Keratinocyte (primary cell): ENCODE data around the gene LTF. TPM values are rescaled to one million over a fixed set of nuclear protein-coding genes. Genes with fewer than 3 reads are reported as not detected.

ENCODE experiments used
- DNase-seq: peaks from one replicate; pipeline ENCODE4 v3.0.0-alpha.2; 2011; ENCODE audit warnings: low read depth, missing footprints, low spot score
- FAIRE-seq: peaks from 2 replicates; lab custom pipeline; 2011; peaks lifted over from hg19 to GRCh38; lab: Jason Lieb, UNC
- H2AFZ ChIP-seq: 2 replicates; pipeline ENCODE4 v1.6.0; 2012; ENCODE audit warnings: low read length, control low read depth, inconsistent platforms; ENCODE audit not compliant: control insufficient read depth
- H3K27ac ChIP-seq: 2 replicates; pipeline ENCODE4 v1.5.1; 2011; ENCODE audit warnings: low read length; ENCODE audit not compliant: control insufficient read depth, insufficient read depth
- H3K27me3 ChIP-seq: 3 replicates; pipeline ENCODE4 v1.6.0; 2011; ENCODE audit warnings: low read length; ENCODE audit not compliant: control insufficient read depth, insufficient read depth; ENCODE audit errors: extremely low read depth
- H3K36me3 ChIP-seq, 2 experiments: 2 replicates in 1 of 2; 3 replicates in 1 of 2; pipeline ENCODE4 v1.5.1; 2011; ENCODE audit warnings: low read length in 2 of 2, mild to moderate bottlenecking in 1 of 2; ENCODE audit not compliant: control insufficient read depth in 2 of 2, insufficient read depth in 2 of 2; ENCODE audit errors: extremely low read depth in 1 of 2
- H3K4me1 ChIP-seq: 3 replicates; pipeline ENCODE4 v1.5.1; 2011; ENCODE audit warnings: low read length; ENCODE audit not compliant: control insufficient read depth, insufficient read depth; ENCODE audit errors: extremely low read depth
- H3K4me2 ChIP-seq: 3 replicates; pipeline ENCODE4 v1.6.0; 2011; ENCODE audit warnings: low read depth, low read length; ENCODE audit not compliant: control insufficient read depth, insufficient read depth; ENCODE audit errors: extremely low read depth
- H3K4me3 ChIP-seq, 3 experiments: fragments of 200-600 bp in 1 of 3; sonication (generic) in 1 of 3; 2 replicates in 2 of 3; 3 replicates in 1 of 3; pipeline ENCODE4 v1.5.1; 2011 to 2016; ENCODE audit warnings: low read length in 3 of 3, mild to moderate bottlenecking in 3 of 3, control low read depth in 2 of 3, inconsistent platforms in 1 of 3, low read depth in 1 of 3, mixed read lengths in 1 of 3, mixed run types in 1 of 3, moderate library complexity in 1 of 3; ENCODE audit not compliant: control insufficient read depth in 2 of 3, insufficient read depth in 2 of 3; ENCODE audit errors: extremely low read depth in 1 of 3
- H3K79me2 ChIP-seq: 2 replicates; pipeline ENCODE4 v1.6.0; 2012; ENCODE audit warnings: low read length; ENCODE audit not compliant: control insufficient read depth, insufficient read depth
- H3K9ac ChIP-seq: 3 replicates; pipeline ENCODE4 v1.6.0; 2011; ENCODE audit warnings: low read length; ENCODE audit not compliant: control insufficient read depth, insufficient read depth; ENCODE audit errors: extremely low read depth
- H3K9me1 ChIP-seq: 3 replicates; pipeline ENCODE4 v1.6.0; 2011; ENCODE audit warnings: low read length; ENCODE audit not compliant: control insufficient read depth, insufficient read depth; ENCODE audit errors: extremely low read depth
- H3K9me3 ChIP-seq: 2 replicates; pipeline ENCODE4 v1.5.1; 2012; ENCODE audit warnings: low read depth, low read length; ENCODE audit not compliant: control insufficient read depth
- H4K20me1 ChIP-seq: 3 replicates; pipeline ENCODE4 v1.6.0; 2011; ENCODE audit warnings: low read length; ENCODE audit not compliant: control insufficient read depth, insufficient read depth; ENCODE audit errors: extremely low read depth
- CTCF ChIP-seq, 3 experiments: IDR thresholded peaks in 1 of 3; conservative IDR thresholded peaks in 1 of 3; optimal IDR thresholded peaks in 1 of 3; 2 replicates in 2 of 3; 3 replicates in 1 of 3; pipeline versions ENCODE3 to v1.5.1; 2011; ENCODE audit warnings: low read length in 3 of 3, mild to moderate bottlenecking in 3 of 3, moderate library complexity in 2 of 3, control low read depth in 1 of 3, inconsistent platforms in 1 of 3; ENCODE audit not compliant: insufficient read depth in 2 of 3; ENCODE audit errors: extremely low read depth in 1 of 3
- EZH2 ChIP-seq: IDR thresholded peaks from one replicate; pipeline ENCODE4 v1.6.1; 2012; ENCODE audit warnings: inconsistent platforms, mild to moderate bottlenecking, low read length, moderate library complexity
- dilution Hi-C: fragments of 300-500 bp; cut with MboI; formaldehyde crosslinking; loops from one replicate; pipeline ENCODE4 v1.7.0; 2020; ENCODE audit warnings: low sequenced_read_pairs; ENCODE audit not compliant: extremely low pct_ligation_motif_present
- polyA plus RNA-seq, 5 experiments: library from polyadenylated mRNA; depleted of rRNA in 3 of 5; stranded (reverse) in 3 of 5; stranded (forward) in 1 of 5; unstranded in 1 of 5; fragments of >200 nt; gene quantifications; 1 replicate in 1 of 5; 2 replicates in 3 of 5; 3 replicates in 1 of 5; pipeline versions ENCODE4 v1.2.1 to v1.2.3, GENCODE V29; 2011 to 2012; ENCODE audit warnings: missing spikeins in 2 of 5, low read depth in 1 of 5, low replicate concordance in 1 of 5

Gene LTF
- polyA plus RNA-seq, 1 donor (not counting 4 experiments of a cell fraction or from before 2014, with no cell fraction given): not detected

GRCh38 chr3:46417841-46418611, 46.7 kb downstream of the LTF start:
- Histone ChIP-seq H3K36me3 (no peaks in the 10 kb centered on the region), H2AFZ (no peak overlapping the region), H3K79me2 (no peaks in the 10 kb centered on the region), H4K20me1 (no peaks in the 10 kb centered on the region), H3K27ac (no peak overlapping the region), H3K9me3 (no peaks in the 10 kb centered on the region), H3K4me3 (no peak overlapping the region), H3K9ac (no peak overlapping the region), H3K9me1 (no peaks in the 10 kb centered on the region), H3K4me1 (peaks cover 8% of the 10 kb centered on the region), H3K27me3 (no peaks in the 10 kb centered on the region), H3K4me2 (no peak overlapping the region)
- FAIRE-seq: no peak
- no peak for DNase-seq
- dilution Hi-C loops: no loop called here
- TF ChIP-seq EZH2 (no peak), CTCF (optimal IDR thresholded peaks at IDR 0.05 in 1 of 3, IDR thresholded peaks at IDR 0.05 in 1 of 3, conservative IDR thresholded peaks at IDR 0.05 in 1 of 3; ENCODE audit: extremely low read depth in 1 of 3, insufficient read depth in 2 of 3, low read length in 3 of 3) (no peak)

- H3K4me1 ChIP-seq: no peaks in the 10 kb centered on the region
- no peak for TF ChIP-seq EZH2
- no peak for TF ChIP-seq CTCF (optimal IDR thresholded peaks at IDR 0.05 in 1 of 3, IDR thresholded peaks at IDR 0.05 in 1 of 3, conservative IDR thresholded peaks at IDR 0.05 in 1 of 3; ENCODE audit: extremely low read depth in 1 of 3, insufficient read depth in 2 of 3, low read length in 3 of 3)
- no peak overlapping the region for H3K4me3 ChIP-seq
- DNase-seq (no peak), FAIRE-seq (no peak)
- dilution Hi-C loops: no loop called here
- H3K9me3 ChIP-seq: no peaks in the 10 kb centered on the region
- H2AFZ ChIP-seq: no peak overlapping the region
- no peaks in the 10 kb centered on the region for H3K79me2 ChIP-seq
- H3K4me2 ChIP-seq: no peak overlapping the region
- no peaks in the 10 kb centered on the region for H4K20me1 ChIP-seq
- no peaks in the 10 kb centered on the region for H3K9me1 ChIP-seq
- no peak overlapping the region for H3K9ac ChIP-seq
- no peaks in the 10 kb centered on the region for H3K36me3 ChIP-seq
- H3K27ac ChIP-seq: no peak overlapping the region
- H3K27me3 ChIP-seq: no peaks in the 10 kb centered on the region
Measured at GRCh38 chr3:46416811-46417510, 47.7 kb downstream of the LTF start.
